ENCODE measurements around the gene CD300LF. TPM values are rescaled to one million over a fixed set of nuclear protein-coding genes. Genes with fewer than 3 reads are reported as not detected.

Gene CD300LF
- total and polyA plus RNA-seq, 10 of the 15 experiments (the other 5 are each of a cell fraction or from before 2014, with no cell fraction given), result 0.15 TPM; not detected in 9

DNA sequence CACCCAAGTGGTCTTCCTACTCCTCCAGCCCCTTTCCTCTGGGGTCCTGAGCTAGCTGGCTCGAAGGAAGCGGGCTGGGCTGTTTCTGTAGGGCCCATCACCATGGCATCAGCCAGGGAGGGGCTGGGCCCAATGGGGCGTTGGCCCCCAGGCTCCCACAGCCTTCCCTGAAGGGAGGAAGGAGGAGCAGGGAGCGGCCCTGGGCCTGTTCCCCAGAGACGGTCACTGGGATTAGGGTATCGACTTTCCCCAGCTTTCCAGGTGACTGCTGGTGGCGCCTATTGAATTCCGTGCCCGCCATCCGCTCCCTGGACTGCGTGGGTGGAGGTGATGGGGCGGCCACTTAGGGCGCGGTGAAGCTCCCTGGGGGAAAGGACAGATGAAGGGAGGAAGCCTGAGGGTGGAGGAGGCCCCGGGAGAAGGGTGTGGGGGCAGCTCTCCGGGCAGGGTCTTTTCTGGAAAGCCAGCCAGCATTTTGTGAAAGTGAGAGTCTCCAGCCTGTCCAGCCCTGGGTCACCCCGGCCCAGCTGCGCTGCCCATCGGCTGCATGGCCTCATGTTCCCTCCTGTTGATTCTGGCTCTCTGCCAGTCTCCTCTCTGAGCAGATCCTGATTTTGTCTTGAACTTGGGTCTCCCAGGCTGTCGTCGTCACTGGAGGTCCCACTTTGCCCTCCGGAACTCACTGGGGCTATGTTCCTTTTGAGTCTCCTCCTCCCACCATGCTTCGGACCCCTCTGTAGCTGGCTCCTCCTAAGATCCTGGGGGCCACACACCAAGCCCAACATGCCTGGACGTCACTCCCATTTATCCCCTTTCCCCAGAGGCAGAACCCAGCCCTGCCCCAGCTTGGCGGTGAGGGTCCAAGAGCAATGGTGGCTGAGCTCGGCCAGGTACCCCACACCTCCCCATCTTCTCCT lies 45.5 kb upstream of the CD300LF start (continued):
- no peak for TF ChIP-seq ESRRA (IDR thresholded peaks at IDR 0.05; ENCODE audit: low read length)
- TF ChIP-seq NFXL1 (IDR thresholded peaks at IDR 0.05; ENCODE audit: borderline replicate concordance), result no peak
- TF ChIP-seq, protein P1, sequence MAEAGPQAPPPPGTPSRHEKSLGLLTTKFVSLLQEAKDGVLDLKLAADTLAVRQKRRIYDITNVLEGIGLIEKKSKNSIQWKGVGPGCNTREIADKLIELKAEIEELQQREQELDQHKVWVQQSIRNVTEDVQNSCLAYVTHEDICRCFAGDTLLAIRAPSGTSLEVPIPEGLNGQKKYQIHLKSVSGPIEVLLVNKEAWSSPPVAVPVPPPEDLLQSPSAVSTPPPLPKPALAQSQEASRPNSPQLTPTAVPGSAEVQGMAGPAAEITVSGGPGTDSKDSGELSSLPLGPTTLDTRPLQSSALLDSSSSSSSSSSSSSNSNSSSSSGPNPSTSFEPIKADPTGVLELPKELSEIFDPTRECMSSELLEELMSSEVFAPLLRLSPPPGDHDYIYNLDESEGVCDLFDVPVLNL (IDR thresholded peaks at IDR 0.05; ENCODE audit: low read depth, low read length), result no peak

DNA sequence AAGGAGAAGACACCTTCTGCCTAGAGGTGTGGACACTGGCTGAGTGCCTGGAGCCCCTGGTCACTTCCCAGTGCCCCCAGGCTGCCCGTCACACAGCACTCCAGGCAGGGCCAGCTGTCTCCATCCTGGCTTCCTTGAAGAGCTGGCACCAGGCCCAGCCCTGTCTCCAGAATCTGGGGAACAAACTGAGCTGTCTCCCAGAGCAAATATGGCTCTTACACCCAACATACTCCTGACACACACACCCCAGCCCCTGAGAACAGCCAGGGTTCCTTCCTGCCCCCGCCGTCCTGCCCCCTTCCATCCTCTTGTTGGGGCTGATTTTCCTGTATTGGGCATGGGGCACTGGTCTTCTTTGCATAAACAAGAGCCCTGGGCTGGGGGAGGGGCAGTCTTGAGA lies 44.8 kb upstream of the CD300LF start:
- Histone ChIP-seq H2AFZ (ENCODE audit: control insufficient read depth, low read depth, low read length) (no peak overlapping the region), H4K20me1 (ENCODE audit: control insufficient read depth, insufficient read depth) (no peaks in the 10 kb centered on the region), H3K9ac (ENCODE audit: control insufficient read depth, insufficient read depth, low read length) (no peak overlapping the region), H3K4me1 (ENCODE audit: control insufficient read depth, insufficient read depth, low read length) (peaks cover 24% of the 10 kb centered on the region), H3K36me3 (ENCODE audit: control insufficient read depth in 2 of 2, insufficient read depth in 2 of 2, low read length in 1 of 2) (no peaks in the 10 kb centered on the region; a peak in 2 of 4 replicates), H3K27me3 (replicated peaks in 1 of 2; ENCODE audit: control insufficient read depth in 2 of 2, insufficient read depth in 2 of 2, low read length in 1 of 2) (no peaks in the 10 kb centered on the region), H3K4me3 (no peak overlapping the region), H3K9me3 (replicated peaks; ENCODE audit: control insufficient read depth, insufficient read depth, low read length) (no peaks in the 10 kb centered on the region), H3K79me2 (ENCODE audit: control insufficient read depth, insufficient read depth, low read length) (peaks cover 8% of the 10 kb centered on the region), H3K4me2 (ENCODE audit: control insufficient read depth, insufficient read depth) (no peak overlapping the region), H3K27ac (ENCODE audit: control insufficient read depth, insufficient read depth) (no peak overlapping the region)
- WGBS (ENCODE audit: insufficient coverage, insufficient replicate concordance, low lambda C conversion rate, missing lambda C conversion rate), result 100% methylated on average over 3 of the region's 3 CpGs
- ChIA-PET POLR2A (interaction anchor here (1.1 kb wide), 1 partner anchor 16 kb away, joined by 3 read pairs; no protein-coding TSS in a partner anchor), RAD21 (ENCODE audit: unreplicated experiment) (interaction anchor here (0.5 to 1.5 kb wide), 2 partner anchors 11 to 548 kb away, joined by 3 read pairs; no protein-coding TSS in a partner anchor), CTCF (interaction anchor here (0.8 to 3.5 kb wide), 5 partner anchors 12 to 108 kb away, joined by 3 to 33 read pairs (median 5); partner anchors contain the start of gene NAT9), SMC1A (ENCODE audit: uncharacterized antibody, unreplicated experiment) (interaction anchor here (2.0 kb wide), 1 partner anchor 19 kb away, joined by 8 read pairs; no protein-coding TSS in a partner anchor)
- no peak for TF ChIP-seq SMAD5 (IDR thresholded peaks at IDR 0.05; ENCODE audit: low read depth)
- TF ChIP-seq JUNB (IDR thresholded peaks at IDR 0.05), result no peak
- TF ChIP-seq, protein P2, sequence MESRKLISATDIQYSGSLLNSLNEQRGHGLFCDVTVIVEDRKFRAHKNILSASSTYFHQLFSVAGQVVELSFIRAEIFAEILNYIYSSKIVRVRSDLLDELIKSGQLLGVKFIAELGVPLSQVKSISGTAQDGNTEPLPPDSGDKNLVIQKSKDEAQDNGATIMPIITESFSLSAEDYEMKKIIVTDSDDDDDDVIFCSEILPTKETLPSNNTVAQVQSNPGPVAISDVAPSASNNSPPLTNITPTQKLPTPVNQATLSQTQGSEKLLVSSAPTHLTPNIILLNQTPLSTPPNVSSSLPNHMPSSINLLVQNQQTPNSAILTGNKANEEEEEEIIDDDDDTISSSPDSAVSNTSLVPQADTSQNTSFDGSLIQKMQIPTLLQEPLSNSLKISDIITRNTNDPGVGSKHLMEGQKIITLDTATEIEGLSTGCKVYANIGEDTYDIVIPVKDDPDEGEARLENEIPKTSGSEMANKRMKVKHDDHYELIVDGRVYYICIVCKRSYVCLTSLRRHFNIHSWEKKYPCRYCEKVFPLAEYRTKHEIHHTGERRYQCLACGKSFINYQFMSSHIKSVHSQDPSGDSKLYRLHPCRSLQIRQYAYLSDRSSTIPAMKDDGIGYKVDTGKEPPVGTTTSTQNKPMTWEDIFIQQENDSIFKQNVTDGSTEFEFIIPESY (IDR thresholded peaks at IDR 0.05), result no peak
- no peak for TF ChIP-seq FOXM1 (IDR thresholded peaks at IDR 0.05; ENCODE audit: low read depth, low read length)
- TF ChIP-seq IKZF1 (conservative IDR thresholded peaks at IDR 0.05), result no peak
- in situ Hi-C loops (cut with MboI) (no loop called here), intact Hi-C loops (cut with micrococcal nuclease; ENCODE audit: unreplicated experiment) (no loop called here)
- no TSS peak for BruUV-seq (replicated peaks)
- DNase-seq (ENCODE audit: low read depth, low spot score) (no peak), FAIRE-seq (no peak), ATAC-seq (no peak)
